Hepatocyte (in vitro differentiated cells): ENCODE results near the gene DHDDS.
"Not testable (repeated sequence)": the region's sequence is repeated elsewhere in the genome, so short reads cannot be mapped to it uniquely, and the experiment has no call there.

Source experiments
- EZH2 ChIP-seq: fragments of 200-600 bp; sonication (generic); IDR thresholded peaks from 2 replicates; pipeline ENCODE4 v1.6.1; 2016; ENCODE audit warnings: antibody characterized with exemption, mild to moderate bottlenecking, borderline replicate concordance
- TF ChIP-seq, protein P1 (sequence below): fragments of 200-600 bp; sonication (generic); IDR thresholded peaks from 2 replicates; pipeline ENCODE4 v1.5.1; 2016; ENCODE audit warnings: antibody characterized with exemption, mild to moderate bottlenecking; ENCODE audit not compliant: poor library complexity

- TF ChIP-seq EZH2: not testable (repeated sequence)
- TF ChIP-seq, protein P1, sequence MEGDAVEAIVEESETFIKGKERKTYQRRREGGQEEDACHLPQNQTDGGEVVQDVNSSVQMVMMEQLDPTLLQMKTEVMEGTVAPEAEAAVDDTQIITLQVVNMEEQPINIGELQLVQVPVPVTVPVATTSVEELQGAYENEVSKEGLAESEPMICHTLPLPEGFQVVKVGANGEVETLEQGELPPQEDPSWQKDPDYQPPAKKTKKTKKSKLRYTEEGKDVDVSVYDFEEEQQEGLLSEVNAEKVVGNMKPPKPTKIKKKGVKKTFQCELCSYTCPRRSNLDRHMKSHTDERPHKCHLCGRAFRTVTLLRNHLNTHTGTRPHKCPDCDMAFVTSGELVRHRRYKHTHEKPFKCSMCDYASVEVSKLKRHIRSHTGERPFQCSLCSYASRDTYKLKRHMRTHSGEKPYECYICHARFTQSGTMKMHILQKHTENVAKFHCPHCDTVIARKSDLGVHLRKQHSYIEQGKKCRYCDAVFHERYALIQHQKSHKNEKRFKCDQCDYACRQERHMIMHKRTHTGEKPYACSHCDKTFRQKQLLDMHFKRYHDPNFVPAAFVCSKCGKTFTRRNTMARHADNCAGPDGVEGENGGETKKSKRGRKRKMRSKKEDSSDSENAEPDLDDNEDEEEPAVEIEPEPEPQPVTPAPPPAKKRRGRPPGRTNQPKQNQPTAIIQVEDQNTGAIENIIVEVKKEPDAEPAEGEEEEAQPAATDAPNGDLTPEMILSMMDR: not testable (repeated sequence)
These were observed 47.1 kb upstream of the DHDDS start for GRCh38 chr1:26385063-26385462.
